CD14-positive monocyte (primary cell): ENCODE results near the gene SERPINA5. TPM values are rescaled to one million over a fixed set of nuclear protein-coding genes. Genes with fewer than 3 reads are reported as not detected.

Source experiments
- DNase-seq, 3 donors: peaks; one replicate each; pipeline ENCODE4 v3.0.0-alpha.2; 2011 to 2022
- H2AFZ ChIP-seq: 2 replicates; pipeline ENCODE4 v1.6.0; 2012; ENCODE audit warnings: mild to moderate bottlenecking, low read depth, low read length, inconsistent platforms; ENCODE audit not compliant: insufficient read depth, poor library complexity, severe bottlenecking
- H3K27ac ChIP-seq, 2 donors: 1 replicate in 1 of 2; 2 replicates in 1 of 2; pipeline ENCODE4 v1.5.1; 2012 to 2013; ENCODE audit warnings: low read length in 2 of 2, control low read depth in 1 of 2, inconsistent platforms in 1 of 2, low read depth in 1 of 2, mild to moderate bottlenecking in 1 of 2
- H3K27me3 ChIP-seq, 2 donors: one replicate each; pipeline versions ENCODE4 v1.6.0 to v1.6.1; 2011 to 2013; ENCODE audit warnings: low read length in 2 of 2; ENCODE audit not compliant: control insufficient read depth in 2 of 2, insufficient read depth in 2 of 2
- H3K36me3 ChIP-seq, 2 donors: replicated peaks in 1 of 2; 1 replicate in 1 of 2; 2 replicates in 1 of 2; pipeline versions ENCODE4 v1.5.1 to v1.6.1; 2012 to 2013; ENCODE audit warnings: low read length in 2 of 2, control low read depth in 1 of 2, inconsistent platforms in 1 of 2, mild to moderate bottlenecking in 1 of 2; ENCODE audit not compliant: insufficient read depth in 2 of 2, control insufficient read depth in 1 of 2
- H3K4me1 ChIP-seq, 2 donors: 1 replicate in 1 of 2; 2 replicates in 1 of 2; pipeline versions ENCODE4 v1.5.1 to v1.6.1; 2012 to 2013; ENCODE audit warnings: low read length in 2 of 2, control low read depth in 1 of 2, inconsistent platforms in 1 of 2, mild to moderate bottlenecking in 1 of 2, moderate library complexity in 1 of 2; ENCODE audit not compliant: insufficient read depth in 2 of 2, control insufficient read depth in 1 of 2
- H3K4me2 ChIP-seq: replicated peaks from 2 replicates; pipeline ENCODE3; 2012; ENCODE audit warnings: low read length, moderate library complexity, mild to moderate bottlenecking; ENCODE audit not compliant: poor library complexity, severe bottlenecking; ENCODE audit errors: extremely low read depth
- H3K4me3 ChIP-seq, 3 experiments: fragments of 200-600 bp in 1 of 3; sonication (generic) in 1 of 3; replicated peaks in 1 of 3; 1 replicate in 2 of 3; 2 replicates in 1 of 3; pipeline ENCODE4 v1.5.1; 2011 to 2013; ENCODE audit warnings: low read length in 3 of 3, mild to moderate bottlenecking in 3 of 3, control low read depth in 2 of 3, low read depth in 2 of 3, inconsistent platforms in 1 of 3, moderate library complexity in 1 of 3
- H3K79me2 ChIP-seq: 2 replicates; pipeline ENCODE4 v1.6.0; 2012; ENCODE audit warnings: mild to moderate bottlenecking, control low read depth, inconsistent platforms, low read length, moderate library complexity; ENCODE audit not compliant: insufficient read depth
- H3K9ac ChIP-seq: 2 replicates; pipeline ENCODE4 v1.6.0; 2017; ENCODE audit warnings: low read length, mild to moderate bottlenecking; ENCODE audit not compliant: insufficient read depth, poor library complexity, severe bottlenecking
- H3K9me3 ChIP-seq, 2 donors: replicated peaks in 1 of 2; 1 replicate in 1 of 2; 2 replicates in 1 of 2; pipeline versions ENCODE4 v1.5.1 to v1.6.1; 2012 to 2013; ENCODE audit warnings: low read length in 2 of 2, control low read depth in 1 of 2; ENCODE audit not compliant: control insufficient read depth in 1 of 2, insufficient read depth in 1 of 2
- H4K20me1 ChIP-seq: 2 replicates; pipeline ENCODE4 v1.6.0; 2012; ENCODE audit warnings: mild to moderate bottlenecking, low read length, control low read depth, moderate library complexity; ENCODE audit not compliant: insufficient read depth
- H3K27ac Mint-ChIP-seq, 7 donors: one replicate each; pipeline ENCODE4 v1.8.0; 2020; ENCODE audit warnings: mild to moderate bottlenecking in 7 of 7, mixed read lengths in 7 of 7, moderate library complexity in 6 of 7, inconsistent platforms in 2 of 7
- H3K27me3 Mint-ChIP-seq, 3 donors: one replicate each; pipeline ENCODE4 v1.8.0; 2021 to 2022; ENCODE audit warnings: low read depth in 3 of 3, mild to moderate bottlenecking in 3 of 3, mixed read lengths in 3 of 3, moderate library complexity in 3 of 3, inconsistent platforms in 1 of 3
- H3K36me3 Mint-ChIP-seq, 2 donors: one replicate each; pipeline ENCODE4 v1.8.0; 2020; ENCODE audit warnings: mixed read lengths in 2 of 2, inconsistent platforms in 1 of 2, mild to moderate bottlenecking in 1 of 2
- H3K4me1 Mint-ChIP-seq: one replicate; pipeline ENCODE4 v1.8.0; 2020; ENCODE audit warnings: mild to moderate bottlenecking, mixed read lengths
- H3K4me3 Mint-ChIP-seq, 2 donors: one replicate each; pipeline ENCODE4 v1.8.0; 2020; ENCODE audit warnings: mild to moderate bottlenecking in 2 of 2, mixed read lengths in 2 of 2, moderate library complexity in 1 of 2
- H3K9me3 Mint-ChIP-seq, 7 donors: one replicate each; pipeline ENCODE4 v1.8.0; 2020 to 2022; ENCODE audit warnings: mixed read lengths in 7 of 7, mild to moderate bottlenecking in 6 of 7, moderate library complexity in 6 of 7, inconsistent platforms in 2 of 7
- CTCF ChIP-seq: fragments of 200-600 bp; IDR thresholded peaks from one replicate; pipeline ENCODE4 v1.8.0; 2022; ENCODE audit warnings: antibody characterized with exemption, mild to moderate bottlenecking
- WGBS: methylation state at CpG from one replicate; pipeline ENCODE4 v1.1.5; 2013; ENCODE audit warnings: missing lambda C conversion rate; ENCODE audit not compliant: insufficient coverage; 5-methylcytosine and 5-hydroxymethylcytosine counted together
- intact Hi-C, 2 donors: fragments of 100-400 bp; cut with micrococcal nuclease; formaldehyde crosslinking; loops; one replicate each; pipeline versions ENCODE4 v1.15.0 to v1.15.1; 2023
- polyA plus RNA-seq, 3 donors: library from polyadenylated mRNA; depleted of rRNA in 1 of 3; unstranded in 2 of 3; stranded (reverse) in 1 of 3; fragments of 300-500 nt in 2 of 3; fragments of >200 nt in 1 of 3; fragmentation: Illumina TruSeq in 2 of 3; gene quantifications; 1 replicate in 2 of 3; 2 replicates in 1 of 3; pipeline ENCODE4 v1.2.3, GENCODE V29; 2012 to 2021

SERPINA5 gene
- polyA plus RNA-seq, 3 donors, result not detected

GRCh38 chr14:94558842-94559241 is 22.4 kb upstream of the SERPINA5 start:
- Histone ChIP-seq H3K27me3 (no peaks in the 10 kb centered on the region), H4K20me1 (no peaks in the 10 kb centered on the region), H3K9ac (no peak overlapping the region), H3K4me2 (no peak overlapping the region), H3K4me3 (no peak overlapping the region), H2AFZ (no peak overlapping the region), H3K27ac (no peak overlapping the region), H3K9me3 (peaks cover 0 to 11% of the 10 kb centered on the region in 2 donors), H3K36me3 (no peaks in the 10 kb centered on the region), H3K4me1 (no peaks in the 10 kb centered on the region), H3K79me2 (no peaks in the 10 kb centered on the region)
- Mint-ChIP-seq H3K4me3 (no peak overlapping the region), H3K27me3 (peaks cover 2 to 5% (median 5%) of the 10 kb centered on the region in 3 donors), H3K4me1 (no peaks in the 10 kb centered on the region), H3K27ac (no peak overlapping the region), H3K9me3 (peaks cover 6 to 23% (median 19%) of the 10 kb centered on the region in 7 donors), H3K36me3 (no peaks in the 10 kb centered on the region)
- DNase-seq, result no peak
- no peak for TF ChIP-seq CTCF
- 79% methylated on average over 2 of the region's 2 CpGs for WGBS
- intact Hi-C loops, result no loop called here

- DNase-seq, result no peak
- no peak overlapping the region for H3K9ac ChIP-seq
- intact Hi-C loops, result no loop called here
- peaks cover 0 to 11% of the 10 kb centered on the region in 2 donors for H3K9me3 ChIP-seq
- WGBS, result 89% methylated on average over 9 of the region's 9 CpGs
- H3K36me3 Mint-ChIP-seq, result no peaks in the 10 kb centered on the region
- no peak overlapping the region for H3K4me2 ChIP-seq
- H3K27me3 Mint-ChIP-seq, result peaks cover 2 to 5% (median 3%) of the 10 kb centered on the region in 3 donors
- H3K9me3 Mint-ChIP-seq, result peaks cover 6 to 22% (median 16%) of the 10 kb centered on the region in 7 donors
- no peaks in the 10 kb centered on the region for H3K4me1 Mint-ChIP-seq
- no peaks in the 10 kb centered on the region for H3K27me3 ChIP-seq
- no peak overlapping the region for H2AFZ ChIP-seq
- no peak overlapping the region for H3K27ac Mint-ChIP-seq
- no peaks in the 10 kb centered on the region for H4K20me1 ChIP-seq
- no peaks in the 10 kb centered on the region for H3K4me1 ChIP-seq
- no peak for TF ChIP-seq CTCF
- H3K4me3 ChIP-seq, result no peak overlapping the region
- no peak overlapping the region for H3K4me3 Mint-ChIP-seq
- H3K79me2 ChIP-seq, result no peaks in the 10 kb centered on the region
- H3K27ac ChIP-seq, result no peak overlapping the region
- H3K36me3 ChIP-seq, result no peaks in the 10 kb centered on the region
These were observed 21.5 kb upstream of the SERPINA5 start for GRCh38 chr14:94559638-94560290.
